GM06990 (cell line): ENCODE data around the gene PIGL.
A peak's percentile ranks its signal among the peaks of the same experiment; 100 is the strongest.

Source experiments
- DNase-seq: peaks from one replicate; pipeline ENCODE4 v3.0.0-alpha.2; 2011; ENCODE audit not compliant: insufficient read length; ENCODE audit errors: extremely low read depth
- H3K27me3 ChIP-seq: replicated peaks from 2 replicates; pipeline ENCODE4 v1.6.0; 2011; ENCODE audit warnings: low read length; ENCODE audit not compliant: control insufficient read depth, insufficient read depth
- H3K36me3 ChIP-seq: 2 replicates; pipeline ENCODE4 v1.5.1; 2011; ENCODE audit warnings: low read length; ENCODE audit not compliant: control insufficient read depth, insufficient read depth
- H3K4me3 ChIP-seq: replicated peaks from 2 replicates; pipeline ENCODE4 v1.5.1; 2011; ENCODE audit warnings: low read depth, mild to moderate bottlenecking, control low read depth, low read length
- CTCF ChIP-seq: IDR thresholded peaks from 2 replicates; pipeline ENCODE4 v1.5.1; 2011; ENCODE audit warnings: low read length, control low read depth, mild to moderate bottlenecking, inconsistent platforms; ENCODE audit not compliant: insufficient read depth, poor library complexity, severe bottlenecking

Gene PIGL

GRCh38 chr17:16285646-16286008 lies 68.6 kb downstream of the PIGL start:
- Histone ChIP-seq H3K4me3 (no peak overlapping the region), H3K36me3 (no peaks in the 10 kb centered on the region; the same call in 1 of the 2 replicates), H3K27me3 (no peaks in the 10 kb centered on the region)
- TF ChIP-seq CTCF, result peak; percentile 77
- no peak for DNase-seq

DNA sequence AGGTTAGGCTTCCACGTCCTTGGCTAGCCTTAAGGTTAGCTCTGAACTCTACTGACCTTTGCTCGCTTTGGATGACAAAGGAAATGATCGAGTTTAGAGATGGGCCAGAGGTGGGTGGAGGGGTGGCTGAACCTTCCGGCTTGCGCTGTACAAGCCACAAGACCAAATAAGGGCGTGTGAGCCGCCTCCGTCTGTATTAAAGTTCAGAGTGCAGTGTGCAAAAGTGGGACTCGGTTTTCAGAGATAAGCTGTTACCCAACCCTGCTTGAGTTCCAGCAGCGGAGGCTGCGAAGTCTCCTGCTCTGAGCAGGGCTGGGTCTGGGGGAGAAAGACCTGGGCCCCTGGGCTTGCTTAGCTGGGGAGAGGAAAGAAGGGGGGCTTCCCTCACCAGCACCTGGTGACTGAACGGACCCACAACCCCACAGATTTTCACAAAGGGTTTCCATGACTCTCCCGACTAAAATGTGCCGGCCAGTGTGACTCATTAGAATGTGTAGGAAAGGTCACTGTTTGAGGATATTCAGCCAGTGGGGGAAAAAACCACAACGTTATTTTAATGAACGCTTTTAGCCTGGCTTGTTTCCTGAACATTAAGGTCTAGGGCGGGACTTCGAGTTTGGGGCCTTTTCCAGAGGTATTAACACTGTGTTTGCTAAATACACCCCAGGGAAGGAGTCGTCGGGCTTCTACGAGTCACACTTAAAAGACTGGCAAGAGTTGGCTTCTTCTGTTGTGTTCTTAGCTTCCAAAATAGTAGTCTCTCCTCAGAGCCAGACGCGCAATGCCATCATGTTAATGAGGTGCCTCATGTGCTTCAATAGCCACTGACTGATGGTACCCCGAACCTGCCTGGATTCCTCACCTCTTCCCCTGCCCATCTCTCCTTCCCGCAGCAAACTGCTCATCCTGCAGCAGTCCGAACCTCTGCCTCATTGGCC lies 69.3 kb downstream of the PIGL start:
- no peak for TF ChIP-seq CTCF
- no peaks in the 10 kb centered on the region for H3K27me3 ChIP-seq
- H3K4me3 ChIP-seq, result peak overlapping the region; percentile 42; the same call in 1 of the 2 replicates
- DNase-seq, result peak; percentile 86
- H3K36me3 ChIP-seq, result no peaks in the 10 kb centered on the region; the same call in 1 of the 2 replicates

DNA sequence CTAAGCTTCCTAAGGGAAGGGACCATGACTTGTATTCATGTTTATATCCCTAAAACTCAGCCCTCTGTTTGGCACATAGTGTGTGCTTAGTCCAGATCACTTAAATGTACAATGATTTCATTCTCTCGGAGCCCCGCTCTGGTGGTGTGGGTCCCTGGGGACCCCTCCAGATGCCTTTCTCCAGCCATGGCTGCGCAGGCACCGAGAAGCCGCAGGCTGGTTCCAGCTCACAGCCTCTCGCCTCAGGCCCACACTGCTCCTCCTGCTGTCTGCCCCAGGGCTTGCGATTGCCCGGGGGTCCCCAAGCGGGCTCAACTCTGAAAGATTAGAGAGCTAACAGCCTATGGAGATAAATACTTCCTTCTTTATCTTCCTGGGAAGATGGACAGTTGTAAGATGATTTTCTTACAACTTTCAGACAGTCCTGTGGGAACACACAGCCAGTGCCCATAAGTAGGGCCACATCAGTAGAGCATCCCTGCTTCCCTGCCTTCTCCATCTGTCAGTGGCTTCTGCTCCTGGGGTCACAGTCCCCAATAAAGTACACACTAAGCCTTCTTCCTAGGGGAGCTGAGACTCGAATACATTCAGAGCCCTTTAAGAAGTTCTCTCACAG lies 70.0 kb downstream of the PIGL start:
- Histone ChIP-seq H3K4me3 (peak overlapping the region; percentile 42), H3K36me3 (no peaks in the 10 kb centered on the region; the same call in 1 of the 2 replicates)
- TF ChIP-seq CTCF, result peak; percentile 54

DNA sequence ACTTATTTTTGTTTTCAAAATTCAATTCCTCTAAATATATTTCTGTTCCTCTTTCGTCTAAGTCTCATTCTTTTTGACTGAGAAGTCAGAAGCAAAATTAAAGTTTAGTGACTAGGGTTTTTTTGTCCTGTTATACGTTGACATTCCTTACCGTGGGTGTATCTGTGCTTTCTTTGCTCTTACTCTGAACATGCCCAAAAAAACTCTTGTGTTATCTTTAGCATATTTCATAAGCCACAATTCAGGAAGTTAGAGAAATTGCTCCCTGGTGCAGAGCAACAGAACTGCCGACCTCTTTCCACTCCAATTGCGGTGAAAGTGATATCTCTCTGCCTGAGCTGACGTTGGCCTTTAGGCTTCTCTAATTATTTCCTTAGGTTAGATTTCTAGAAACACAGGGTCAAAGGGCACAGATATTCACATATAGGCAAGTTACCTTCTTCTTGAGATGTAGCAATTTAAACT lies 70.6 kb downstream of the PIGL start:
- Histone ChIP-seq H3K27me3 (no peaks in the 10 kb centered on the region), H3K36me3 (no peaks in the 10 kb centered on the region; the same call in 1 of the 2 replicates), H3K4me3 (no peak overlapping the region; the same call in 1 of the 2 replicates)
- DNase-seq, result peak; percentile 59
- TF ChIP-seq CTCF, result no peak

More for the DNA sequence above, 70.0 kb downstream of the PIGL start:
- peak; percentile 79 for DNase-seq
- H3K27me3 ChIP-seq, result no peaks in the 10 kb centered on the region

DNA sequence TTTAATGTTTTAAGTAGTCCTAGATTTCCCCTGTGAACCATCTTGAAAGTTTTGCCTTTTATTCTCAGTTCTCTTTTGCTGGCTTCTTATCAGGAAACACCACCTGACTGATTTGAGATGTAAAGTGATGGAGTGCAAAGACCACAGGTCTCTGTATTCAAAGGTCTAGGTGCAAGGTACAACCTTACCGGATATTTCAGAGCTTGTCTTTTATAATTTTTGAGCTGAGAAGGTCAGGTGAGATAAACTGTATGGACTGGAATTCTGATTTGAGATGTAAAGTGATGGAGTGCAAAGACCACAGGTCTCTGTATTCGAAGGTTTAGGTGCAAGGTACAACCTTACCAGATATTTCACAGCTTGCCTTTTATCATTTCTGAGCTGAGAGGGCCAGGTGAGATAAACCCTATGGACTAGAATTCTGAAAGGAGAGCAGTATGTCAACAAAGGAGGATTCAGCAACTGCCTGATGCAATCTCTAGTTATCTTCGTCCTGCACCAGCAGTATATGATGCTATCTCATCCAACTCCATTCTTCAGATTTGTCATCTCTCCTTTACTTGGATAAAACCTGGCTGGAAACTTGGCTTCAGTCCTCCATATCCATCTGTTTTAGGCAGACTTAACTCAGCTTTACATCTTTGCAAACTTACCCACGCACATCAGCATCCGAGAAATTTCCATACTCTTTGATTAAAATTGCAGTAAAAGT lies 72.0 kb downstream of the PIGL start:
- H3K27me3 ChIP-seq, result no peaks in the 10 kb centered on the region
- no peak for TF ChIP-seq CTCF
- H3K36me3 ChIP-seq, result no peaks in the 10 kb centered on the region; the same call in 1 of the 2 replicates
- H3K4me3 ChIP-seq, result no peak overlapping the region
- DNase-seq, result peak; percentile 23
